Spleen (tissue), 7 donors: Measurements from ENCODE around the gene TNNI3K.

Source experiments
- POLR2A ChIP-seq, 3 donors: fragments of 450-650 bp; IDR thresholded peaks; one replicate each; pipeline ENCODE4 v1.5.1; 2017; ENCODE audit warnings: antibody characterized with exemption in 3 of 3, mild to moderate bottlenecking in 1 of 3
- TF ChIP-seq, protein P1 (sequence below), 11 experiments: fragments of 200-600 bp in 7 of 11; fragments of 450-650 bp in 4 of 11; sonication (generic) in 4 of 11; IDR thresholded peaks in 8 of 11; conservative IDR thresholded peaks in 3 of 11; 1 replicate in 7 of 11; 2 replicates in 4 of 11; pipeline versions ENCODE4 v1.4.0 to v1.8.0; 2016 to 2021; ENCODE audit warnings: antibody characterized with exemption in 11 of 11, inconsistent platforms in 4 of 11, mild to moderate bottlenecking in 1 of 11
- donor health status: DM: no; HTN: no; CAD: no; lungs with moderate emphysema.
- donor health status: DM: no; HTN: no; CAD: no.
- donor health status: DM: no; HTN: no; CAD: no.

DNA sequence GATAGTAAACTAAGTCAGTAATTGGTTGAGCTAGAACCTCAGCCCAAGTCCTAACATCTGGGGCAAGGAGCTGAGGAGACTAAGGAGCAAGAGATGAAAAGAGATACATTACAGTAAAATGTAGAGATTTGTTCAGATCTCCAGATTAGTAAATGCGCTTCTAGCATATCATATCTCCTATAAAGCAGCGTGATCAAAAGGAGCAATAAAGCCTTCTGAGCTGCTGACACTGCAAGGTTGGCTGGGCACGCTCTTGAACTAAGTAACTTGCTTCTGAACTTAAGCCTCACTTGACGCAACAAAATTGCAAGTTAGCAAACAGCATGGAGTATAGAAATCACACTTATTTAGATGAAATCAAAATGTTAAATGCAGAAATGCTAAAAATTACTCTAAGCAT, 196.3 kb downstream of the TNNI3K start:
- TF ChIP-seq, protein P1, sequence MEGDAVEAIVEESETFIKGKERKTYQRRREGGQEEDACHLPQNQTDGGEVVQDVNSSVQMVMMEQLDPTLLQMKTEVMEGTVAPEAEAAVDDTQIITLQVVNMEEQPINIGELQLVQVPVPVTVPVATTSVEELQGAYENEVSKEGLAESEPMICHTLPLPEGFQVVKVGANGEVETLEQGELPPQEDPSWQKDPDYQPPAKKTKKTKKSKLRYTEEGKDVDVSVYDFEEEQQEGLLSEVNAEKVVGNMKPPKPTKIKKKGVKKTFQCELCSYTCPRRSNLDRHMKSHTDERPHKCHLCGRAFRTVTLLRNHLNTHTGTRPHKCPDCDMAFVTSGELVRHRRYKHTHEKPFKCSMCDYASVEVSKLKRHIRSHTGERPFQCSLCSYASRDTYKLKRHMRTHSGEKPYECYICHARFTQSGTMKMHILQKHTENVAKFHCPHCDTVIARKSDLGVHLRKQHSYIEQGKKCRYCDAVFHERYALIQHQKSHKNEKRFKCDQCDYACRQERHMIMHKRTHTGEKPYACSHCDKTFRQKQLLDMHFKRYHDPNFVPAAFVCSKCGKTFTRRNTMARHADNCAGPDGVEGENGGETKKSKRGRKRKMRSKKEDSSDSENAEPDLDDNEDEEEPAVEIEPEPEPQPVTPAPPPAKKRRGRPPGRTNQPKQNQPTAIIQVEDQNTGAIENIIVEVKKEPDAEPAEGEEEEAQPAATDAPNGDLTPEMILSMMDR (IDR thresholded peaks at IDR 0.05 in 8 of 11, conservative IDR thresholded peaks at IDR 0.05 in 3 of 11): no peak
- TF ChIP-seq POLR2A (IDR thresholded peaks at IDR 0.05): no peak
